Esophagus muscularis mucosa (tissue), 4 donors: ENCODE data around the gene SMIM17. TPM values are rescaled to one million over a fixed set of nuclear protein-coding genes. Genes with fewer than 3 reads are reported as not detected.

Source experiments
- DNase-seq: peaks from one replicate; pipeline ENCODE4 v3.0.0-alpha.2; 2017; ENCODE audit errors: extremely low spot score
- H3K27ac ChIP-seq, 4 donors: fragments of 200-600 bp; sonication (generic); replicated peaks in 1 of 4; 1 replicate in 3 of 4; 2 replicates in 1 of 4; pipeline ENCODE4 v1.5.1; 2016 to 2019; ENCODE audit warnings: mild to moderate bottlenecking in 1 of 4
- H3K27me3 ChIP-seq, 4 donors: fragments of 200-600 bp; sonication (generic); one replicate each; pipeline versions ENCODE4 v1.5.1 to v1.6.0; 2016 to 2019
- H3K36me3 ChIP-seq, 4 donors: fragments of 200-600 bp; sonication (generic); one replicate each; pipeline ENCODE4 v1.5.1; 2016 to 2019
- H3K4me1 ChIP-seq, 4 donors: fragments of 200-600 bp; sonication (generic); one replicate each; pipeline ENCODE4 v1.5.1; 2016 to 2019
- H3K4me3 ChIP-seq, 4 donors: fragments of 200-600 bp; sonication (generic); 1 replicate in 2 of 4; 2 replicates in 2 of 4; pipeline ENCODE4 v1.5.1; 2016 to 2019; ENCODE audit warnings: mild to moderate bottlenecking in 4 of 4, moderate library complexity in 1 of 4
- H3K9me3 ChIP-seq, 4 donors: fragments of 200-600 bp; sonication (generic); 1 replicate in 3 of 4; 2 replicates in 1 of 4; pipeline ENCODE4 v1.5.1; 2016 to 2019
- EP300 ChIP-seq: sonication (generic); formaldehyde crosslinking; IDR thresholded peaks from one replicate; pipeline ENCODE4 v1.6.1; 2017; ENCODE audit warnings: antibody characterized with exemption
- POLR2A ChIP-seq: fragments of 450-650 bp; IDR thresholded peaks from one replicate; pipeline ENCODE4 v1.6.1; 2017; ENCODE audit warnings: antibody characterized with exemption, moderate library complexity, mild to moderate bottlenecking, low read depth
- POLR2AphosphoS5 ChIP-seq, 2 donors: sonication (generic); formaldehyde crosslinking; IDR thresholded peaks; one replicate each; pipeline ENCODE4 v1.6.1; 2017; ENCODE audit warnings: antibody characterized with exemption in 2 of 2
- WGBS: methylation state at CpG from one replicate; pipeline ENCODE4 v1.1.5; 2018; 5-methylcytosine and 5-hydroxymethylcytosine counted together
- intact Hi-C: fragments of 100-400 bp; cut with DNase I; formaldehyde crosslinking; loops from one replicate; pipeline ENCODE4 v1.15.1; 2023
- total RNA-seq, 4 donors: library from RNA; depleted of rRNA; stranded (reverse); fragments of >200 nt; gene quantifications; one replicate each; pipeline versions ENCODE4 v1.1.0 to v1.2.1, GENCODE V29; 2016
- TF ChIP-seq, protein P1 (sequence below), 3 experiments: fragments of 200-600 bp in 2 of 3; fragments of 450-650 bp in 1 of 3; sonication (generic) in 2 of 3; IDR thresholded peaks; one replicate each; pipeline ENCODE4 v1.5.1; 2017 to 2019; ENCODE audit warnings: antibody characterized with exemption in 3 of 3, mild to moderate bottlenecking in 2 of 3, moderate library complexity in 1 of 3

The SMIM17 gene
- total RNA-seq, 4 donors from 2014 or later = 0.65 TPM; not detected in 3

DNA sequence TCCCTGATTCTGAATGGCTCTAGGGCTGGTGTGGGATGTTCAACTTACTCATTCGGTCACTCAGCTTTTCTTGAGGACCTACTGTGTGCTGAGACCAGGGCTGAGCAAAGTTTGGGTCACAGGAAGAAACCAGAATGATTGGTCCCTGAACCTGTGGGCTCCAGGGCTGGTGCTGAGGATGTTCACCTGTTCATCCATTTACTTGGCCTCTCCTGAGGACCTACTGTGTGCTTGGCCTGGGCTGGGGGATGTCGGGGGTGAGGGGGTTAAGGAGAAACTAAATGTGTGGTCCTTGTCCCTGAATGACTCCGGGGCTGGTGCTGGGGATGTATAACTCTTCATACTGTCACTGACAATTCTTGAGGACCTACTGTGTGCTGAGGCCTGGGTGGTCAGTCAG lies 18.3 kb downstream of the SMIM17 start:
- Histone ChIP-seq H3K27ac (no peak overlapping the region), H3K36me3 (peaks cover 13 to 35% (median 25%) of the 10 kb centered on the region in 4 donors), H3K9me3 (peaks cover 0 to 5% (median 0%) of the 10 kb centered on the region in 4 donors), H3K4me1 (peaks cover 0 to 9% (median 9%) of the 10 kb centered on the region in 4 donors), H3K4me3 (no peak overlapping the region), H3K27me3 (no peaks in the 10 kb centered on the region)
- WGBS = 90% methylated on average over 3 of the region's 3 CpGs
- DNase-seq = no peak
- TF ChIP-seq, protein P1, sequence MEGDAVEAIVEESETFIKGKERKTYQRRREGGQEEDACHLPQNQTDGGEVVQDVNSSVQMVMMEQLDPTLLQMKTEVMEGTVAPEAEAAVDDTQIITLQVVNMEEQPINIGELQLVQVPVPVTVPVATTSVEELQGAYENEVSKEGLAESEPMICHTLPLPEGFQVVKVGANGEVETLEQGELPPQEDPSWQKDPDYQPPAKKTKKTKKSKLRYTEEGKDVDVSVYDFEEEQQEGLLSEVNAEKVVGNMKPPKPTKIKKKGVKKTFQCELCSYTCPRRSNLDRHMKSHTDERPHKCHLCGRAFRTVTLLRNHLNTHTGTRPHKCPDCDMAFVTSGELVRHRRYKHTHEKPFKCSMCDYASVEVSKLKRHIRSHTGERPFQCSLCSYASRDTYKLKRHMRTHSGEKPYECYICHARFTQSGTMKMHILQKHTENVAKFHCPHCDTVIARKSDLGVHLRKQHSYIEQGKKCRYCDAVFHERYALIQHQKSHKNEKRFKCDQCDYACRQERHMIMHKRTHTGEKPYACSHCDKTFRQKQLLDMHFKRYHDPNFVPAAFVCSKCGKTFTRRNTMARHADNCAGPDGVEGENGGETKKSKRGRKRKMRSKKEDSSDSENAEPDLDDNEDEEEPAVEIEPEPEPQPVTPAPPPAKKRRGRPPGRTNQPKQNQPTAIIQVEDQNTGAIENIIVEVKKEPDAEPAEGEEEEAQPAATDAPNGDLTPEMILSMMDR (IDR thresholded peaks at IDR 0.05) = no peak
- intact Hi-C loops = no loop called here

DNA sequence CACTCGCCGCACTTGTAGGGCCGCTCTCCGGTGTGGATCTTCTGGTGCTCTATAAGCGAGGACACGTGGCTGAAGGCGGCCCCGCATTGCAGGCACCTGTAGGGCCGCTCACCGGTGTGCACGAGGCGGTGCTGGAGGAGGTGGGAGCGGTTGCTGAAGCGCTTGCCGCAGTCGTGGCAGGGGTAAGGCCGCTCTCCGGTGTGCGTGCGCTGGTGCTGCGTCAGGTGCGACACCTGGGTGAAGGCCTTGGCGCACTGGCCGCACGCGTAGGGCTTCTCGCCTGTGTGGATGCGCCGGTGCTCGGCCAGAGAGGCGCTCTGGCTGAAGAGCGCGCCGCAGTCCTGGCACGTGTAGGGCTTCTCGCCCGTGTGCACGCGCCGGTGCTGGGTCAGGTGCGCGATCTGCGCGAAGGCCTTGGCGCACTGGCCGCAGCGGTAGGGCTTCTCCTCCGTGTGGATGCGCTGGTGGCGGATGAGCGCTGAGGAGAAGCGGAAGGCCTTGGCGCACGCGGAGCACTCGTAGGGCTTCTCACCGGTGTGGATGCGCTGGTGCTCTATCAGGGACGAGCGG lies 21.1 kb downstream of the SMIM17 start:
- Histone ChIP-seq H3K4me3 (no peak overlapping the region), H3K9me3 (peaks cover 0 to 5% (median 0%) of the 10 kb centered on the region in 4 donors), H3K36me3 (peaks cover 13 to 35% (median 25%) of the 10 kb centered on the region in 4 donors), H3K27ac (no peak overlapping the region), H3K4me1 (peaks cover 0 to 9% (median 9%) of the 10 kb centered on the region in 4 donors), H3K27me3 (no peaks in the 10 kb centered on the region)
- TF ChIP-seq POLR2AphosphoS5 (IDR thresholded peaks at IDR 0.05) (no peak), EP300 (no peak), POLR2A (no peak)
- TF ChIP-seq, protein P1 (IDR thresholded peaks at IDR 0.05) = no peak
- no peak for DNase-seq
- intact Hi-C loops = no loop called here
- 81% methylated on average over 54 of the region's 60 CpGs for WGBS

DNA sequence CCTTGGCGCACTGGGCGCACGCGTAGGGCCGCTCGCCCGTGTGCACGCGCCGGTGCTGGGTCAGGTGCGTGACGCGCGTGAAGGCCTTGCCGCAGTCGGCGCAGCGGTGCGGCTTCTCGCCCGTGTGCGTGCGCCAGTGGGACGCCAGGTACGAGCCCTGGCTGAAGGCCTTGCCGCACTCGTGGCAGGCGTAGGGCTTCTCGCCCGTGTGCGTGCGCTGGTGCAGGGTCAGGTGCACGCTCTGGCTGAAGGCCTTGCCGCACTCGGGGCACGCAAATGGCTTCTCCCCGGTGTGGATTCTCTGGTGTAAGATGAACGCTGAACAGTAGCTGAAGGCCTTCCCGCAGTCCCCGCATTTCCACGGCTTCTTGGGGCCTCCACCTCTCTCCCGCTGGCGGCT lies 21.6 kb downstream of the SMIM17 start:
- peaks cover 13 to 35% (median 25%) of the 10 kb centered on the region in 4 donors for H3K36me3 ChIP-seq
- peaks cover 0 to 9% (median 9%) of the 10 kb centered on the region in 4 donors for H3K4me1 ChIP-seq
- H3K9me3 ChIP-seq = peaks cover 0 to 5% (median 0%) of the 10 kb centered on the region in 4 donors
- no peaks in the 10 kb centered on the region for H3K27me3 ChIP-seq
- no peak for DNase-seq
- TF ChIP-seq POLR2A (no peak), POLR2AphosphoS5 (IDR thresholded peaks at IDR 0.05) (no peak), EP300 (no peak)
- TF ChIP-seq, protein P1 (IDR thresholded peaks at IDR 0.05) = no peak
- WGBS = 90% methylated on average over 4 of the region's 43 CpGs
- no peak overlapping the region for H3K27ac ChIP-seq
- H3K4me3 ChIP-seq = no peak overlapping the region
- intact Hi-C loops = no loop called here

DNA sequence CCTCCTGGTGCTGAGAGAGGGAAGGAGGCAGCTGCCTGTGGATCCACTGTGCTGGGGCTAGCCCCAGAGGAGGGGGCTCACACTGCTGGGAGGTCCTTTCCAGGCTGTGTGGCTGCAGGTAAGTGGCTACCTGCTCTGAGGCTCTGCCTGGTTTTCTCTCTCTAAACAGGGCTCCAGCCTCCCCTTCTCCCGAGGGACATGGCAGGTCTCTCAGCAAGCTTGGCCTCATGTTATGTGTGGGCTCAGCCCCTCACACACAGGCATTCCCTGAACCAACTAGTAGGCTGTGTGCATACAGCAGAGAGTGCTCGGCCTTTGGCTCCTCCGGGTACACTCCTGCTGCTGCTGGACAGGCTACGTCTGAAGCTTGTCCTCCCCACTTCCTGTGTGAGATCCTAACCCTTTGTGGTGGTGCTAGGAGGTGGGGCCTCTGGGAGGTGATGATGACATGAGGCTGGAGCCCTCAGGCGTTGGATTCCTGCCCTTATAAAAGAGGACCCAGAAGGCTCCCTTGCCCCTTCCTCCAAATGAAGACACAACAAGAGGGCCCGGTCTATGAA lies 24.4 kb downstream of the SMIM17 start:
- no peak for DNase-seq
- 65% methylated on average over 5 of the region's 6 CpGs for WGBS
- intact Hi-C loops = no loop called here
- Histone ChIP-seq H3K4me1 (peaks cover 16 to 20% (median 19%) of the 10 kb centered on the region in 4 donors), H3K27ac (no peak overlapping the region), H3K9me3 (peaks cover 0 to 5% (median 0%) of the 10 kb centered on the region in 4 donors), H3K4me3 (no peak overlapping the region), H3K36me3 (peaks cover 13 to 29% (median 24%) of the 10 kb centered on the region in 4 donors), H3K27me3 (no peaks in the 10 kb centered on the region)
- TF ChIP-seq POLR2A = no peak
- no peak for TF ChIP-seq POLR2AphosphoS5 (IDR thresholded peaks at IDR 0.05)
- TF ChIP-seq EP300 = no peak
- TF ChIP-seq, protein P1 (IDR thresholded peaks at IDR 0.05) = no peak
